Transverse colon (tissue), 4 donors: Measurements from ENCODE around the gene HTRA3. TPM values are rescaled to one million over a fixed set of nuclear protein-coding genes. Genes with fewer than 3 reads are reported as not detected.
"Not testable (repeated sequence)": the region's sequence is repeated elsewhere in the genome, so short reads cannot be mapped to it uniquely, and the experiment has no call there.

Experiments
- DNase-seq: peaks from one replicate; pipeline ENCODE4 v3.0.0-alpha.2; 2019
- H3K27ac ChIP-seq, 4 donors: fragments of 200-600 bp; sonication (generic); 2 replicates each; pipeline ENCODE4 v1.5.1; 2016 to 2018; ENCODE audit warnings: inconsistent platforms in 4 of 4
- H3K27me3 ChIP-seq: fragments of 200-600 bp; sonication (generic); 2 replicates; pipeline ENCODE4 v1.5.1; 2017; ENCODE audit warnings: inconsistent platforms
- H3K36me3 ChIP-seq, 4 donors: fragments of 200-600 bp; sonication (generic); 2 replicates each; pipeline ENCODE4 v1.5.1; 2017 to 2019; ENCODE audit warnings: inconsistent platforms in 4 of 4
- H3K4me1 ChIP-seq, 4 donors: fragments of 200-600 bp; sonication (generic); 2 replicates each; pipeline ENCODE4 v1.5.1; 2017 to 2020; ENCODE audit warnings: inconsistent platforms in 4 of 4
- H3K4me3 ChIP-seq, 4 donors: fragments of 200-600 bp; sonication (generic); 1 replicate in 1 of 4; 2 replicates in 3 of 4; pipeline versions ENCODE4 v1.5.1 to v1.6.1; 2017 to 2019; ENCODE audit warnings: inconsistent platforms in 4 of 4
- H3K9me3 ChIP-seq, 2 donors: fragments of 200-600 bp; sonication (generic); 2 replicates each; pipeline ENCODE4 v1.5.1; 2017 to 2019; ENCODE audit warnings: inconsistent platforms in 2 of 2
- EP300 ChIP-seq: sonication (generic); formaldehyde crosslinking; IDR thresholded peaks from one replicate; pipeline ENCODE4 v1.6.1; 2017; ENCODE audit warnings: antibody characterized with exemption, low read depth
- POLR2A ChIP-seq: fragments of 450-650 bp; IDR thresholded peaks from one replicate; pipeline ENCODE4 v1.6.1; 2016; ENCODE audit warnings: antibody characterized with exemption, mild to moderate bottlenecking, moderate library complexity
- POLR2AphosphoS5 ChIP-seq, 3 donors: sonication (generic); formaldehyde crosslinking; IDR thresholded peaks; one replicate each; pipeline ENCODE4 v1.6.1; 2016; ENCODE audit warnings: antibody characterized with exemption in 3 of 3
- WGBS, 2 donors: methylation state at CpG; one replicate each; pipeline ENCODE4 v1.1.5; 2018; ENCODE audit warnings: low coverage in 1 of 2; 5-methylcytosine and 5-hydroxymethylcytosine counted together
- in situ Hi-C, 4 donors: fragments of 200-750 bp; cut with MboI; loops; one replicate each; pipeline versions ENCODE4 v1.15.0 to v1.15.1; 2017; ENCODE audit warnings: low sequenced_read_pairs in 3 of 4, low pct_ligation_motif_present in 1 of 4, low pct_unique_long_range_greater_than_20kb in 1 of 4
- intact Hi-C: fragments of 100-400 bp; cut with DNase I; formaldehyde crosslinking; loops from one replicate; pipeline ENCODE4 v1.15.1; 2023; ENCODE audit warnings: low total_unique reads
- total RNA-seq, 4 donors: library from RNA; depleted of rRNA; stranded (reverse); fragments of >200 nt; gene quantifications; one replicate each; pipeline ENCODE4 v1.1.0, GENCODE V29; 2016
- TF ChIP-seq, protein P1 (sequence below), 5 experiments: fragments of 200-600 bp in 3 of 5; fragments of 450-650 bp in 2 of 5; sonication (generic) in 3 of 5; IDR thresholded peaks; 1 replicate in 2 of 5; 2 replicates in 3 of 5; pipeline ENCODE4 v1.5.1; 2016 to 2017; ENCODE audit warnings: antibody characterized with exemption in 5 of 5, inconsistent platforms in 3 of 5, mild to moderate bottlenecking in 2 of 5, moderate library complexity in 1 of 5

The HTRA3 gene
- total RNA-seq, 4 donors from 2014 or later = 1.5 to 11.9 (median 6.5) TPM

GRCh38 chr4:8340781-8341241 is 71.3 kb downstream of the HTRA3 start:
- intact Hi-C loops = no loop called here
- TF ChIP-seq POLR2AphosphoS5 (IDR thresholded peaks at IDR 0.05) = peak in 2 of 3 donors; percentile 10 to 46
- TF ChIP-seq, protein P1, sequence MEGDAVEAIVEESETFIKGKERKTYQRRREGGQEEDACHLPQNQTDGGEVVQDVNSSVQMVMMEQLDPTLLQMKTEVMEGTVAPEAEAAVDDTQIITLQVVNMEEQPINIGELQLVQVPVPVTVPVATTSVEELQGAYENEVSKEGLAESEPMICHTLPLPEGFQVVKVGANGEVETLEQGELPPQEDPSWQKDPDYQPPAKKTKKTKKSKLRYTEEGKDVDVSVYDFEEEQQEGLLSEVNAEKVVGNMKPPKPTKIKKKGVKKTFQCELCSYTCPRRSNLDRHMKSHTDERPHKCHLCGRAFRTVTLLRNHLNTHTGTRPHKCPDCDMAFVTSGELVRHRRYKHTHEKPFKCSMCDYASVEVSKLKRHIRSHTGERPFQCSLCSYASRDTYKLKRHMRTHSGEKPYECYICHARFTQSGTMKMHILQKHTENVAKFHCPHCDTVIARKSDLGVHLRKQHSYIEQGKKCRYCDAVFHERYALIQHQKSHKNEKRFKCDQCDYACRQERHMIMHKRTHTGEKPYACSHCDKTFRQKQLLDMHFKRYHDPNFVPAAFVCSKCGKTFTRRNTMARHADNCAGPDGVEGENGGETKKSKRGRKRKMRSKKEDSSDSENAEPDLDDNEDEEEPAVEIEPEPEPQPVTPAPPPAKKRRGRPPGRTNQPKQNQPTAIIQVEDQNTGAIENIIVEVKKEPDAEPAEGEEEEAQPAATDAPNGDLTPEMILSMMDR (IDR thresholded peaks at IDR 0.05) = no peak
- peak overlapping the region; percentile 33 to 75 (median 64) for H3K27ac ChIP-seq

GRCh38 chr4:8341281-8341680 is 71.7 kb downstream of the HTRA3 start:
- DNase-seq, in situ Hi-C loops, H3K9me3 ChIP-seq, intact Hi-C loops, H3K27me3 ChIP-seq, H3K4me3 ChIP-seq, H3K36me3 ChIP-seq: not testable (repeated sequence)
- H3K27ac ChIP-seq = peak overlapping the region; percentile 33 to 75 (median 64)
- H3K4me1 ChIP-seq = peaks cover 0 to 14% (median 7%) of the 10 kb centered on the region in 4 donors
- 80 to 85% methylated on average over 2 to 7 of the region's 7 CpGs for WGBS, 2 donors

More at GRCh38 chr4:8340781-8341241, 71.3 kb downstream of the HTRA3 start:
- Histone ChIP-seq H3K4me1 (peaks cover 0 to 14% (median 7%) of the 10 kb centered on the region in 4 donors), H3K27me3 (no peaks in the 10 kb centered on the region), H3K9me3 (no peaks in the 10 kb centered on the region), H3K4me3 (no peak overlapping the region), H3K36me3 (no peaks in the 10 kb centered on the region)
- DNase-seq = peak; percentile 42
- WGBS, 2 donors = 63 to 65% methylated on average over 5 to 8 of the region's 8 CpGs
- in situ Hi-C loops = no loop called here

GRCh38 chr4:8341691-8342090 is 72.1 kb downstream of the HTRA3 start:
- Histone ChIP-seq H3K27ac (peak overlapping the region in 3 of 4 donors; percentile 62 to 75 (median 66)), H3K36me3 (no peaks in the 10 kb centered on the region), H3K27me3 (no peaks in the 10 kb centered on the region), H3K4me3 (no peak overlapping the region), H3K9me3 (no peaks in the 10 kb centered on the region), H3K4me1 (peaks cover 0 to 14% (median 7%) of the 10 kb centered on the region in 4 donors)
- DNase-seq = no peak
- WGBS, 2 donors = 86 to 93% methylated on average over 8 to 10 of the region's 10 CpGs
- no peak for TF ChIP-seq POLR2A
- TF ChIP-seq POLR2AphosphoS5 (IDR thresholded peaks at IDR 0.05) = no peak
- TF ChIP-seq EP300 = no peak
- TF ChIP-seq, protein P1 (IDR thresholded peaks at IDR 0.05) = no peak
- intact Hi-C loops (no loop called here), in situ Hi-C loops (no loop called here)

GRCh38 chr4:8342651-8343261 is 73.2 kb downstream of the HTRA3 start:
- no peak overlapping the region for H3K4me3 ChIP-seq
- no peaks in the 10 kb centered on the region for H3K27me3 ChIP-seq
- H3K4me1 ChIP-seq = peaks cover 0 to 14% (median 7%) of the 10 kb centered on the region in 4 donors
- intact Hi-C loops = no loop called here
- WGBS, 2 donors = 88 to 90% methylated on average over 2 to 16 of the region's 16 CpGs
- no peaks in the 10 kb centered on the region for H3K36me3 ChIP-seq
- TF ChIP-seq, protein P1 (IDR thresholded peaks at IDR 0.05) = no peak
- TF ChIP-seq POLR2AphosphoS5 (IDR thresholded peaks at IDR 0.05) = no peak
- TF ChIP-seq EP300 = no peak
- no peak for TF ChIP-seq POLR2A
- no peaks in the 10 kb centered on the region for H3K9me3 ChIP-seq
- in situ Hi-C loops = no loop called here
- DNase-seq = no peak
- peak overlapping the region; percentile 32 to 51 (median 41) for H3K27ac ChIP-seq
